ENCODE data around the gene BCKDK. TPM values are rescaled to one million over a fixed set of nuclear protein-coding genes. Genes with fewer than 3 reads are reported as not detected.

BCKDK gene
- total and polyA plus RNA-seq, 4 donors: 16.2 to 61.8 (median 33.9) TPM

DNA sequence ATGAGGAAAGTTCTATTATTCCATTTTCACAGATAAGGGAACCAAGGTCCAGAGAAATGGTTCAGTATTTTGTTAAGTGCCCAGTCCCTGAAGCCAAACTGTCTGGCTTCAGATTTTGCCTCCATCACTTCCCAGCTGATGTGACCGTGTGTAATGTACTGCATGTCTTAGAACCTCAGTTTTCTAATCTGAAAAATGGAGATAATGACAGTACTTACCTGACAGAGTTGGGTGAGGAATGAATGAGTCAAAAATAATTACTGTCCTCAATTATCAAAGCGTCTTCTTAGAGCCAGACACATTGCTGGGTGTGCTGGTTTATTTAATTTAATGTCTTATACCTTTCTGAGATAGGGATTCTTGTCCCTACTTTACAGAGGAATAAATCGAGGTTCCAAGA is 40.8 kb upstream of the BCKDK start:
- TF ChIP-seq, protein P1, sequence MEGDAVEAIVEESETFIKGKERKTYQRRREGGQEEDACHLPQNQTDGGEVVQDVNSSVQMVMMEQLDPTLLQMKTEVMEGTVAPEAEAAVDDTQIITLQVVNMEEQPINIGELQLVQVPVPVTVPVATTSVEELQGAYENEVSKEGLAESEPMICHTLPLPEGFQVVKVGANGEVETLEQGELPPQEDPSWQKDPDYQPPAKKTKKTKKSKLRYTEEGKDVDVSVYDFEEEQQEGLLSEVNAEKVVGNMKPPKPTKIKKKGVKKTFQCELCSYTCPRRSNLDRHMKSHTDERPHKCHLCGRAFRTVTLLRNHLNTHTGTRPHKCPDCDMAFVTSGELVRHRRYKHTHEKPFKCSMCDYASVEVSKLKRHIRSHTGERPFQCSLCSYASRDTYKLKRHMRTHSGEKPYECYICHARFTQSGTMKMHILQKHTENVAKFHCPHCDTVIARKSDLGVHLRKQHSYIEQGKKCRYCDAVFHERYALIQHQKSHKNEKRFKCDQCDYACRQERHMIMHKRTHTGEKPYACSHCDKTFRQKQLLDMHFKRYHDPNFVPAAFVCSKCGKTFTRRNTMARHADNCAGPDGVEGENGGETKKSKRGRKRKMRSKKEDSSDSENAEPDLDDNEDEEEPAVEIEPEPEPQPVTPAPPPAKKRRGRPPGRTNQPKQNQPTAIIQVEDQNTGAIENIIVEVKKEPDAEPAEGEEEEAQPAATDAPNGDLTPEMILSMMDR (IDR thresholded peaks at IDR 0.05; ENCODE audit: control extremely low read depth, extremely low read depth): no peak
- DNase-seq (no peak), ATAC-seq (ENCODE audit: insufficient read depth, low FRiP score) (no peak)
- Histone ChIP-seq H3K4me1 (ENCODE audit: control insufficient read depth in 5 of 5, insufficient read depth in 5 of 5, low read length in 5 of 5) (peaks cover 0 to 17% (median 9%) of the 10 kb centered on the region in 5 donors), H3K9me3 (ENCODE audit: control insufficient read depth in 4 of 4, insufficient read depth in 3 of 4, low read length in 3 of 4) (peaks cover 0 to 4% (median 0%) of the 10 kb centered on the region in 4 donors), H3K27me3 (ENCODE audit: control insufficient read depth in 3 of 3, insufficient read depth in 3 of 3, low read length in 2 of 3) (no peaks in the 10 kb centered on the region), H3K27ac (ENCODE audit: low read depth in 1 of 2, low read length in 1 of 2) (no peak overlapping the region), H3K9ac (ENCODE audit: insufficient read depth in 1 of 2, low read length in 2 of 2) (no peak overlapping the region), H3K4me3 (no peak overlapping the region), H3K36me3 (ENCODE audit: control insufficient read depth in 4 of 4, insufficient read depth in 4 of 4, low read length in 4 of 4) (peaks cover 0 to 8% (median 0%) of the 10 kb centered on the region in 4 donors)
- 92 to 96% methylated on average over 3 of the region's 3 CpGs for WGBS, 2 donors

DNA sequence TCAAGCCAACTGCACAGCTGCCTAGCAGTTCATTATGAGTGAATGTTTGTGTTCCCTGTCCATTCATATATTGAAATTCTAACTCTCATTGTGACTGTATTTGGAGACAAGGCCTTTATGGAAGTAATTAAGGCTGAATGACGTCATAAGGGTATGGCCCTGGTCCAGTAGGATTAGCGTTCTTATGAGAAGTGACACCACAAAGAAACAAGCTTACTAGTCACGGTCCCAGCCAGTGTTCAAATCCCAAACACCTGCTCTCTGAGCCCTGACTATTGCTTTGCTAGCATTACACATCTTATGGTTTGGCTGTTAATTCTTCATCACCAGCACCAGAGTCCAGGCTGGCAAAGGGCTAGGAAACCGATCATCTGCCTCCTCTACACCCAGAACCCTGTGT is 36.3 kb upstream of the BCKDK start:
- TF ChIP-seq, protein P1 (IDR thresholded peaks at IDR 0.05; ENCODE audit: control extremely low read depth, extremely low read depth): no peak
- Histone ChIP-seq H3K4me3 (no peak overlapping the region), H3K27ac (ENCODE audit: low read depth in 1 of 2, low read length in 1 of 2) (no peak overlapping the region), H3K36me3 (ENCODE audit: control insufficient read depth in 4 of 4, insufficient read depth in 4 of 4, low read length in 4 of 4) (peaks cover under 1 to 8% (median 5%) of the 10 kb centered on the region in 4 donors), H3K9me3 (ENCODE audit: control insufficient read depth in 4 of 4, insufficient read depth in 3 of 4, low read length in 3 of 4) (no peaks in the 10 kb centered on the region), H3K4me1 (ENCODE audit: control insufficient read depth in 5 of 5, insufficient read depth in 5 of 5, low read length in 5 of 5) (peaks cover 7 to 19% (median 9%) of the 10 kb centered on the region in 5 donors), H3K9ac (ENCODE audit: insufficient read depth in 1 of 2, low read length in 2 of 2) (no peak overlapping the region), H3K27me3 (ENCODE audit: control insufficient read depth in 3 of 3, insufficient read depth in 3 of 3, low read length in 2 of 3) (no peaks in the 10 kb centered on the region)
- no peak for ATAC-seq (ENCODE audit: insufficient read depth, low FRiP score)
- DNase-seq: peak in 2 of 3 donors; percentile 41 to 47
- 45 to 49% methylated on average over 4 of the region's 4 CpGs for WGBS, 2 donors

DNA sequence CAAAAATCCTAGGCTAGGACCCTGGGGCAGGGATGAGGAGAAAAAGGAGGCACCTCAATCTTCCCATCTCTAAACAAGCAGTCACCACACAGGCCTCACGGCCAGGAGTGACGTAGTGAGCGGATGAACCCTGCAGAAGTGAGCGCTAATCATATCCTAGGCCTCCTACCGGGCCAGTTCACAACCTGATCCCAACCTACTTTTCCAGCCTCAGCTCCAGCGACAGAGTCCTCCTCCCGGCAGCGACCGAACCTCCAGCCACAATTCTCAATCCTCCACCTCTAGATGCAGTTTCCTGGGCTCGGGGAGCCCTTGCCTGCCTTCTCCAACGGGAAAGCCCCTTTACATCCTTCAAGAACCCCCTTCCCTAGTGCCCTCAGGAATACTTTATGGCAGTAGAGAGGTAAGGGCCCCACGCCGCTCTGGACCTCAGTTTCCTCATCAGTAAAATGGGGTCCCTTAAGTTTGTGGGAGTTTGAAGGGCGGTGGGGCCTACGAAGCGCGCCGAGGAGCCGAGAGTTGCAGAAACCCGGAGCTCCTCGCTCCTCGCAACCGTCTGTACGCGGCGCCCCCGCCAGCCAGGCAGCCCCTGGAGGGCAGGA is 35.5 kb upstream of the BCKDK start:
- Histone ChIP-seq H3K27me3 (ENCODE audit: control insufficient read depth in 3 of 3, insufficient read depth in 3 of 3, low read length in 2 of 3) (no peaks in the 10 kb centered on the region), H3K9me3 (ENCODE audit: control insufficient read depth in 4 of 4, insufficient read depth in 3 of 4, low read length in 3 of 4) (no peaks in the 10 kb centered on the region), H3K9ac (ENCODE audit: insufficient read depth in 1 of 2, low read length in 2 of 2) (peak overlapping the region; percentile 82 to 88), H3K4me3 (peak overlapping the region; percentile 69), H3K27ac (ENCODE audit: low read depth in 1 of 2, low read length in 1 of 2) (peak overlapping the region; percentile 96), H3K4me1 (ENCODE audit: control insufficient read depth in 5 of 5, insufficient read depth in 5 of 5, low read length in 5 of 5) (peaks cover 7 to 19% (median 9%) of the 10 kb centered on the region in 5 donors), H3K36me3 (ENCODE audit: control insufficient read depth in 4 of 4, insufficient read depth in 4 of 4, low read length in 4 of 4) (peaks cover 5 to 16% (median 11%) of the 10 kb centered on the region in 4 donors)
- DNase-seq: peak; percentile 20 to 42 (median 38)
- no peak for ATAC-seq (ENCODE audit: insufficient read depth, low FRiP score)
- 3% methylated on average over 27 of the region's 27 CpGs for WGBS, 2 donors
- TF ChIP-seq, protein P1 (IDR thresholded peaks at IDR 0.05; ENCODE audit: control extremely low read depth, extremely low read depth): no peak

All from lung (tissue), 12 donors.